Progenitor cell of endocrine pancreas (in vitro differentiated cells): ENCODE measurements around the gene NPHP3. TPM values are rescaled to one million over a fixed set of nuclear protein-coding genes. Genes with fewer than 3 reads are reported as not detected.

Source experiments
- DNase-seq: peaks from one replicate; pipeline ENCODE4 v3.0.0; 2021; ENCODE audit warnings: low spot score; ENCODE audit not compliant: unreplicated experiment
- H3K27ac Mint-ChIP-seq: 2 replicates; pipeline ENCODE4 v1.8.0; 2021; ENCODE audit warnings: mild to moderate bottlenecking, moderate library complexity, mixed read lengths
- H3K27me3 Mint-ChIP-seq: 2 replicates; pipeline ENCODE4 v1.8.0; 2021; ENCODE audit warnings: mixed read lengths
- H3K36me3 Mint-ChIP-seq: 2 replicates; pipeline ENCODE4 v1.8.0; 2022; ENCODE audit warnings: mixed read lengths; ENCODE audit not compliant: insufficient read depth
- H3K4me1 Mint-ChIP-seq: 2 replicates; pipeline ENCODE4 v1.8.0; 2021; ENCODE audit warnings: low read depth, mixed read lengths
- H3K4me3 Mint-ChIP-seq: 2 replicates; pipeline ENCODE4 v1.8.0; 2021; ENCODE audit warnings: low read depth, mild to moderate bottlenecking, moderate library complexity, mixed read lengths
- H3K9me3 Mint-ChIP-seq: 2 replicates; pipeline ENCODE4 v1.8.0; 2021; ENCODE audit warnings: low read depth, mixed read lengths
- CTCF ChIP-seq: fragments of 200-600 bp; sonication (generic); IDR thresholded peaks from one replicate; pipeline ENCODE4 v1.5.0; 2021; ENCODE audit warnings: antibody characterized with exemption, mild to moderate bottlenecking; ENCODE audit not compliant: unreplicated experiment
- total RNA-seq: library from RNA; stranded (reverse); gene quantifications from 2 replicates; pipeline ENCODE4 v1.2.1, GENCODE V29; 2021

NPHP3 gene
- total RNA-seq, 1 donor from 2014 or later, result 24.8 TPM

GRCh38 chr3:132723024-132723950 is 1.1 kb upstream of the NPHP3 start:
- H3K9me3 Mint-ChIP-seq, result no peaks in the 10 kb centered on the region
- no peak for TF ChIP-seq CTCF
- peaks cover 19% of the 10 kb centered on the region for H3K4me1 Mint-ChIP-seq
- H3K36me3 Mint-ChIP-seq, result peaks cover 1% of the 10 kb centered on the region
- H3K27ac Mint-ChIP-seq, result peak overlapping the region; percentile 94
- no peaks in the 10 kb centered on the region for H3K27me3 Mint-ChIP-seq
- no peak for DNase-seq
- H3K4me3 Mint-ChIP-seq, result peak overlapping the region; percentile 93

- Mint-ChIP-seq H3K4me3 (peak overlapping the region; percentile 90), H3K36me3 (peaks cover 1% of the 10 kb centered on the region), H3K4me1 (peaks cover 19% of the 10 kb centered on the region), H3K9me3 (no peaks in the 10 kb centered on the region), H3K27ac (peak overlapping the region; percentile 97), H3K27me3 (no peaks in the 10 kb centered on the region)
- TF ChIP-seq CTCF, result peak; percentile 60
- peak; percentile 60 for DNase-seq
Measured at GRCh38 chr3:132721479-132722164, 587 bp downstream of the NPHP3 start.

GRCh38 chr3:132720228-132720627 is 2.0 kb downstream of the NPHP3 start:
- peak overlapping the region; percentile 3 for H3K27ac Mint-ChIP-seq
- TF ChIP-seq CTCF, result no peak
- peak overlapping the region; percentile 90 for H3K4me3 Mint-ChIP-seq
- no peaks in the 10 kb centered on the region for H3K9me3 Mint-ChIP-seq
- no peaks in the 10 kb centered on the region for H3K27me3 Mint-ChIP-seq
- H3K4me1 Mint-ChIP-seq, result peaks cover 16% of the 10 kb centered on the region
- peaks cover 5% of the 10 kb centered on the region for H3K36me3 Mint-ChIP-seq
- DNase-seq, result no peak

GRCh38 chr3:132716372-132716771 is 5.8 kb downstream of the NPHP3 start:
- Mint-ChIP-seq H3K27ac (no peak overlapping the region), H3K36me3 (peaks cover 9% of the 10 kb centered on the region), H3K9me3 (no peaks in the 10 kb centered on the region), H3K27me3 (no peaks in the 10 kb centered on the region), H3K4me1 (peaks cover 10% of the 10 kb centered on the region), H3K4me3 (no peak overlapping the region)
- no peak for DNase-seq
- TF ChIP-seq CTCF, result no peak

- Mint-ChIP-seq H3K4me3 (no peak overlapping the region), H3K27me3 (no peaks in the 10 kb centered on the region), H3K27ac (no peak overlapping the region), H3K36me3 (peaks cover 10% of the 10 kb centered on the region), H3K4me1 (no peaks in the 10 kb centered on the region), H3K9me3 (no peaks in the 10 kb centered on the region)
- no peak for DNase-seq
- no peak for TF ChIP-seq CTCF
Measured at GRCh38 chr3:132713977-132714727, 8.1 kb downstream of the NPHP3 start.
